Renal cortical epithelial cell (primary cell): ENCODE data around the gene IL18RAP. TPM values are rescaled to one million over a fixed set of nuclear protein-coding genes. Genes with fewer than 3 reads are reported as not detected.

Source experiments
- DNase-seq: peaks from one replicate; pipeline ENCODE4 v3.0.0-alpha.2; 2011; ENCODE audit warnings: low read depth
- total RNA-seq: library from RNA; depleted of rRNA; stranded (reverse); fragments of >200 nt; gene quantifications from 2 replicates; pipeline ENCODE4 v1.2.3, GENCODE V29; 2014

Gene IL18RAP
- total RNA-seq, 1 donor from 2014 or later = not detected

DNA sequence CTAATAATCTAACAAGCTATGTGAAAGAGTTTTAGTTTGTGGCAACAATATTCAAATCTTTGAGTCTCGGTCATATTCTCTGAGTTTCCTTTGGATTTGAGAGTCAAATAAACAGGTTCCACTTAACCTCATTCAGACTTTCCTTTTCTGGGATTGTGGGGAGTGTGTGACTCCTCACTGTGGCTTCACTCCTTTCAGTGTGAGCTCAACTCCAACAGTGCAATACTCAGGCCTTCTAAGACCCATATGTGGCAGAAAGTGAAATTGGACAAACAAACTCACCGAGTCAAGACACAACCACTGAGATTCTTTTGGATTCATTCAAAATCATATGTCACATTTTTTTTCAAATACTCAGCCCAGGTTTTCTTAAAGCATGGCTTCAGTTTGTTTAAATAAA, 75.5 kb downstream of the IL18RAP start:
- no peak for DNase-seq

- DNase-seq = no peak
Observed at GRCh38 chr2:102499558-102499957, 76.6 kb downstream of the IL18RAP start.

Other genes starting within 250 kb of the IL18RAP start
- gene IL1RL2, start 236.1 kb upstream of the IL18RAP start, total RNA-seq = 3.3 and 4.6 TPM in 2 replicates
- 0.05 and 4.3 TPM in 2 replicates for gene IL1RL1, start 111.6 kb upstream of the IL18RAP start, total RNA-seq
- 3.4 and 4.0 TPM in 2 replicates for gene IL18R1, start 67.4 kb upstream of the IL18RAP start, total RNA-seq
- gene SLC9A4, start 50.1 kb downstream of the IL18RAP start, total RNA-seq = 0.40 and 7.6 TPM in 2 replicates
- 0.25 and 6.4 TPM in 2 replicates for gene SLC9A2, start 196.4 kb downstream of the IL18RAP start, total RNA-seq